HEK293T (cell line): ENCODE results near the gene TMED10.

Experiments used
- CTCF ChIA-PET: fragments of 350-600 bp; formaldehyde crosslinking; extraction: SDS; loops from one replicate; lab custom pipeline; 2021; ENCODE audit warnings: antibody characterized with exemption, inconsistent platforms; lab: Yijun Ruan, JAX
- POLR2A ChIA-PET: fragments of 350-600 bp; formaldehyde crosslinking; extraction: SDS; loops from one replicate; lab custom pipeline; 2020; ENCODE audit warnings: antibody characterized with exemption, inconsistent platforms; lab: Yijun Ruan, JAX
- DNase-seq: peaks from one replicate; pipeline ENCODE4 v3.0.0; 2012; ENCODE audit warnings: mixed read lengths; ENCODE audit errors: extremely low spot score
- ARNT ChIP-seq: fragments of 450-650 bp; IDR thresholded peaks from 2 replicates; pipeline ENCODE4 v1.6.1; 2017; ENCODE audit warnings: mild to moderate bottlenecking
- BHLHE40 ChIP-seq: fragments of 450-650 bp; IDR thresholded peaks from 2 replicates; pipeline ENCODE4 v1.6.1; 2016; ENCODE audit warnings: mild to moderate bottlenecking, moderate library complexity, borderline replicate concordance
- CTBP1 ChIP-seq: fragments of 450-650 bp; IDR thresholded peaks from 2 replicates; pipeline ENCODE4 v1.6.1; 2016; ENCODE audit warnings: borderline replicate concordance
- ELF4 ChIP-seq: fragments of 450-650 bp; IDR thresholded peaks from 2 replicates; pipeline ENCODE4 v1.6.1; 2017; ENCODE audit warnings: antibody characterized with exemption
- FOXA1 ChIP-seq: fragments of 450-650 bp; IDR thresholded peaks from 2 replicates; pipeline ENCODE4 v1.6.1; 2016; ENCODE audit warnings: mild to moderate bottlenecking
- FOXK2 ChIP-seq: fragments of 450-650 bp; IDR thresholded peaks from 2 replicates; pipeline ENCODE4 v1.6.1; 2016; ENCODE audit warnings: mild to moderate bottlenecking
- FOXM1 ChIP-seq: fragments of 450-650 bp; IDR thresholded peaks from 2 replicates; pipeline ENCODE4 v1.6.1; 2017; ENCODE audit warnings: mild to moderate bottlenecking, borderline replicate concordance
- HDGF ChIP-seq: fragments of 450-650 bp; IDR thresholded peaks from 2 replicates; pipeline ENCODE4 v1.6.1; 2017; ENCODE audit warnings: antibody characterized with exemption, borderline replicate concordance
- L3MBTL2 ChIP-seq: fragments of 450-650 bp; conservative IDR thresholded peaks from 2 replicates; pipeline ENCODE4 v1.6.1; 2016; ENCODE audit warnings: mild to moderate bottlenecking
- LEF1 ChIP-seq: fragments of 450-650 bp; IDR thresholded peaks from 2 replicates; pipeline ENCODE4 v1.6.1; 2017; ENCODE audit warnings: mild to moderate bottlenecking, borderline replicate concordance
- NFRKB ChIP-seq: fragments of 450-650 bp; IDR thresholded peaks from 2 replicates; pipeline ENCODE4 v1.6.1; 2016; ENCODE audit warnings: mild to moderate bottlenecking, moderate library complexity
- PKNOX1 ChIP-seq: fragments of 450-650 bp; IDR thresholded peaks from 2 replicates; pipeline ENCODE4 v1.6.1; 2016
- SP1 ChIP-seq: fragments of 450-650 bp; IDR thresholded peaks from 2 replicates; pipeline ENCODE4 v1.6.1; 2017
- SUZ12 ChIP-seq: fragments of 450-650 bp; IDR thresholded peaks from 2 replicates; pipeline ENCODE4 v1.6.1; 2016; ENCODE audit warnings: mild to moderate bottlenecking
- TARDBP ChIP-seq: fragments of 450-650 bp; IDR thresholded peaks from 2 replicates; pipeline ENCODE4 v1.6.1; 2016
- ZNF384 ChIP-seq: fragments of 450-650 bp; IDR thresholded peaks from 2 replicates; pipeline ENCODE4 v1.6.1; 2016

The TMED10 gene

GRCh38 chr14:75126121-75126544 lies 50.3 kb downstream of the TMED10 start:
- TF ChIP-seq FOXK2 (no peak), SP1 (no peak), ELF4 (no peak), PKNOX1 (no peak), SUZ12 (no peak), BHLHE40 (no peak), TARDBP (no peak), CTBP1 (no peak), ZNF384 (no peak), L3MBTL2 (no peak), LEF1 (no peak), FOXA1 (no peak), NFRKB (no peak), HDGF (no peak), FOXM1 (no peak), ARNT (no peak)
- POLR2A ChIA-PET: interaction anchor here (0.6 to 1.9 kb wide), 22 partner anchors 8 to 535 kb away, joined by 3 to 9 read pairs (median 4); partner anchors contain the start of genes ACYP1, ERG28, RPS6KL1 and TTLL5
- no peak for DNase-seq
- CTCF ChIA-PET: interaction anchor here (0.9 to 1.2 kb wide), 2 partner anchors 170 to 182 kb away, joined by 3 to 5 read pairs; no protein-coding TSS in a partner anchor

- TF ChIP-seq ZNF384 (no peak), L3MBTL2 (no peak), ARNT (no peak), HDGF (no peak), SP1 (no peak), CTBP1 (no peak), FOXM1 (no peak), LEF1 (no peak), BHLHE40 (no peak), SUZ12 (no peak), FOXK2 (no peak), FOXA1 (no peak), NFRKB (no peak), PKNOX1 (no peak), ELF4 (no peak)
- ChIA-PET POLR2A (interaction anchor here (0.6 to 1.9 kb wide), 11 partner anchors 8 to 196 kb away, joined by 3 to 9 read pairs (median 5); partner anchors contain the start of gene ACYP1), CTCF (no interaction called here)
- no peak for DNase-seq
Measured at GRCh38 chr14:75125617-75126016, 50.8 kb downstream of the TMED10 start.

- no peak for DNase-seq
- ChIA-PET POLR2A (no interaction called here), CTCF (interaction anchor here (0.6 to 0.8 kb wide), 3 partner anchors 171 to 214 kb away, joined by 4 to 5 read pairs (median 4); no protein-coding TSS in a partner anchor)
- TF ChIP-seq TARDBP (no peak), ELF4 (no peak), HDGF (no peak), ZNF384 (no peak), ARNT (no peak), FOXA1 (no peak), PKNOX1 (no peak), SP1 (no peak), CTBP1 (no peak), NFRKB (no peak), FOXK2 (no peak), BHLHE40 (no peak), SUZ12 (no peak), L3MBTL2 (no peak), LEF1 (no peak), FOXM1 (no peak)
Measured at GRCh38 chr14:75123991-75124390, 52.4 kb downstream of the TMED10 start.

- ChIA-PET POLR2A (no interaction called here), CTCF (interaction anchor here (0.7 kb wide), 1 partner anchor 216 kb away, joined by 3 read pairs; no protein-coding TSS in a partner anchor)
- TF ChIP-seq BHLHE40: no peak
- no peak for TF ChIP-seq TARDBP
- TF ChIP-seq HDGF: no peak
- no peak for TF ChIP-seq ELF4
- no peak for TF ChIP-seq CTBP1
- TF ChIP-seq PKNOX1: no peak
- TF ChIP-seq SUZ12: no peak
- TF ChIP-seq FOXA1: no peak
- TF ChIP-seq SP1: no peak
- no peak for DNase-seq
Measured at GRCh38 chr14:75121552-75121951, 54.9 kb downstream of the TMED10 start.

- POLR2A ChIA-PET: no interaction called here
- TF ChIP-seq FOXK2: no peak
- TF ChIP-seq LEF1: no peak
- TF ChIP-seq PKNOX1: no peak
- no peak for TF ChIP-seq HDGF
- TF ChIP-seq ZNF384: no peak
- no peak for TF ChIP-seq NFRKB
- no peak for TF ChIP-seq SUZ12
- no peak for TF ChIP-seq CTBP1
- TF ChIP-seq L3MBTL2: no peak
- TF ChIP-seq SP1: no peak
- TF ChIP-seq ARNT: no peak
- TF ChIP-seq FOXM1: no peak
- CTCF ChIA-PET: interaction anchor here (0.5 kb wide), 1 partner anchor 182 kb away, joined by 3 read pairs; no protein-coding TSS in a partner anchor
Measured at GRCh38 chr14:75120541-75121291, 55.7 kb downstream of the TMED10 start.

More at GRCh38 chr14:75120541-75121291, 55.7 kb downstream of the TMED10 start:
- DNase-seq: no peak
